HG02852 (cell line): Measurements from ENCODE around the gene UCN3.

Experiments
- ATAC-seq: cut with Tn5 transposase; IDR thresholded peaks from one replicate; pipeline ENCODE4 v1.9.1; 2021; ENCODE audit warnings: mild to moderate bottlenecking, moderate library complexity; ENCODE audit not compliant: unreplicated experiment

The UCN3 gene, protein sequence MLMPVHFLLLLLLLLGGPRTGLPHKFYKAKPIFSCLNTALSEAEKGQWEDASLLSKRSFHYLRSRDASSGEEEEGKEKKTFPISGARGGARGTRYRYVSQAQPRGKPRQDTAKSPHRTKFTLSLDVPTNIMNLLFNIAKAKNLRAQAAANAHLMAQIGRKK

DNA sequence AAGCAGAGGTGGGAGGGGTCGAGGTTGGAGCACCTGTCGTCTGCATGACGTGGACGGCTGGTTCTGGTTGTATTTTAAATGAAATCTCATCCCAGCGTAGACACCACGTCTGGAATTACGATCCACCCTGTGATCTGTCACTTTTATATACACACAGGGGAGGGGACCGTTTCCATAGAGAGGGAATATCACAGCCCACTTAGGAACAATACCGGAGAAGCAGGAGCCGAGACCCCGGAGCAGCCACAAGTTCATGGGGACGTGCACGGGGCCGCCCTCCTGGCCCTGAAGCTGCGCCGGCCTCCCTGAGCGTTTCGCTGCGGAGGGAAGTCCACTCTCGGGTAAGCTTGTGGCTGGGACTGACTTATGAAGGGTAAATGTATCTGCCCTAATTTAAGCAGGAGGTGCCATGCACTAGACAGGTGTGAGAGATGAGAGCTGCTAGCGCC lies at the start of gene UCN3:
UCN3 (plus strand) TSS at position 77 of the 449 bp plus-strand sequence. CDS start 8,755 bp downstream, outside the sequence.
- no peak for ATAC-seq

DNA sequence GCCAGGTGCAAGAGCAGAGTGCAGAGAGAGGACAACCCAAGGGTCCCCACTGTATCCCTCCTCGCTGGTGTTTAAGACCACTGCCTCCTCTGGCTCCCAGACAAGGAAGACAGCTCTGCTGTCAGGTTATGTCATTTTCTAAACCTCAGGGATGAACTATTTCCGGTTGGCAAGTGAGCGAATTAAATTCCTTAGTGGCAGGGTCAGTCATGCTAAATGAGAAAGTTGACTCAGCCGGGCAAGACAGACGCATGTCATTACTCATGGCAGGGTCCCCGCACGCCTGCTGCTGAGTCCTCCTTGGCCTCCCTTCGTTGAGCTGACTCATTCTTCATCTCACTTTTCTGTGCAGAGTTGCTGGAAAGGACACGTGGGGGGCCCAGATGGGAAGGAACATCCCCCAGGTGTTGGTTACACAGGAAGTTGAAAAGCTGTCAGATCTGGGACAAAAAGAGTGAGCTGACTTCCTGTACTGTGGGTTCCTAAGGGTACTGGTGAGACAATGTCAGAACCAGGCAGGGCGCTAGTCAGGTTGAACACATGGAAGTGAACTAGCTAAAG lies 47.1 kb upstream of the UCN3 start:
- no peak for ATAC-seq

DNA sequence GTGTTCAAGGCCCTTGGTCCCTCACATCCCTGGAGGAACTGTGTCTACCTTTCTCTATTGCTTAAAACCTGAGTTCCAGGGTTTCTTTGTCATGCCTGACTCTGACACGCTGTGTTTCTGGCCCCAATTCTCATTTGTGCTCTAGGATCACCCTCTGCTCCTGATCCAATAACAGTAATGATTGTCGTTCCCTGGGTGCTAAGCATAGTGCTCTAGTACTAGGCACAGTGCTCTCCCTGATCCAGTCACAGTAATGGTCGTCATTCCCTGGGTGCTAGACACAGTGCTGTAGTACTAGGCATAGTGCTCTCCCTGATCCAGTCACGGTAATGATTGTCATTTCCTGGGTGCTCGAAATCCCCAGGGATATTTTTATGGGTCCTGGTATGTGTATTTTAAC lies 46.6 kb upstream of the UCN3 start:
- ATAC-seq = no peak

DNA sequence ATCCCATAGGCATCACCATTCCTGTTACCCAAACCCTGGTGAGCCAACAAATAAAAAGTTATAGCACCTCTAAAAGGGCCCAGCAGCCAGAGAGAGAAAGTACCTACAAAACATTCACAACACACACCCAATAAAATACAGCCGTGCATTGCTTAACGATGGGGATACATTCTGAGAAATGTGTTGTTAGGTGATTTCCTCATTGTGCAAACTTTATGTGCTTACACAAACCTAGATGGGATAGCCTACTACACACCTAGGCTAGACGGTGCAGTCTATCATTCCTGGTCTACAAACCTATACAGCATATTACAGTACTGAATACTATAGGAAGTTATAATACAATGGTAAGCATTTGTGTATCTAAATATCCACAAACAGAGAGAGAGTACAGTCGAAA lies 44.9 kb upstream of the UCN3 start:
- no peak for ATAC-seq

DNA sequence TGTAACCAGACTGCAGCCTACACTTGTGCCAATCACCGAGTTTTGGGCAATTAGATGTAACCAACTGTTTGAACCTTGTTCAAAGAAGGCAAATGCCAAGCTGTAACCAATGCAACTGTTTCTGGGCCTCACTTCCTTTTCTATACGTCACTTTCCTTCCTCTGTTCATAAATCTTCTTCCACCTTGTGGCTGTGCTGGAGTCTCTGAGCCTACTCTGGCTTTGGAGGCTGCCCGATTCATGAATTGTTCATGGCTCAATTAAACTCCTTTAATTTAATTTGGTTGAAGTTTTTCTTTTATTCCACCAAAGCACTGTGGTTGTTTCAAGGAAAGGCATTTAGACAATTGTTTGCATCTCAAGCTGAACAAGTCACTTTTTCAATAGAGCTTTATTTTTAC lies 43.5 kb upstream of the UCN3 start:
- no peak for ATAC-seq

DNA sequence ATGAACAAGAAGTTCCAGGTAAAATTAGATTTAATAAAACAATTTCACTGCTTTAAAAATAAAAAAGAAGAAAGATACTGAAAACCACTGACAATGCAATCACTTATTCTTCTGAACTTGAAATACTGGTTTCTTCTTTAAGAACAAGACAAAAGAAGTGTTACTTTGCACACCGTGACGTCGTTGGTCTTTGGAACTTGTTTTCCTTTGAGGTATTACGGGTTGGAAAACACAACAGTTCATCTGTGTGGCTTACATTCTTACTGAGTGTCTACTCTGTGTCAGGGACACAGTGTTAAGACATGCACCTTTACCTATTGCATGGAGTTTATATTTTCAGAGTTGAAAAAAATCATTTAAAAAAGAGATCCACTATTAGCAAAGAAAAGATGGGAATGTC lies 41.3 kb upstream of the UCN3 start:
- no peak for ATAC-seq

DNA sequence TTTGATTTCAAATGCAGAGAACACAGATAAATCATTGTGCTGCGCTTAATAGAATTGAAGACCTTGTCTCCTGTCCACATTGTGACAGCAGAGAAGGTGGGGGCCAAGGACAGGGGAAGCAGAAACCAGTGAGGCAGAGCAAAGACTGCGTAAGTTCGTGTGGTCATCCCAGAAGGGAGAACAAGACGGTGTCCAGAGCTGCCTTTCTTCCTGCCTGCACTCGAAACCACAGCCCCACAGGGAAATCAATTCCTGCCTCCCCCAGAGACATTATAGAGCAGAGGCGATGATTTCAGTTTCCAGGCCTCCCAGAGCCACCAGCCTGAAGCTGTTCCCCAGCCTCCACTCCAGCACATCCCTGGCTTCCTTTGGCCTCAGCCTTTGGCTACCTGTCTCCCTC lies 39.7 kb upstream of the UCN3 start:
- no peak for ATAC-seq

DNA sequence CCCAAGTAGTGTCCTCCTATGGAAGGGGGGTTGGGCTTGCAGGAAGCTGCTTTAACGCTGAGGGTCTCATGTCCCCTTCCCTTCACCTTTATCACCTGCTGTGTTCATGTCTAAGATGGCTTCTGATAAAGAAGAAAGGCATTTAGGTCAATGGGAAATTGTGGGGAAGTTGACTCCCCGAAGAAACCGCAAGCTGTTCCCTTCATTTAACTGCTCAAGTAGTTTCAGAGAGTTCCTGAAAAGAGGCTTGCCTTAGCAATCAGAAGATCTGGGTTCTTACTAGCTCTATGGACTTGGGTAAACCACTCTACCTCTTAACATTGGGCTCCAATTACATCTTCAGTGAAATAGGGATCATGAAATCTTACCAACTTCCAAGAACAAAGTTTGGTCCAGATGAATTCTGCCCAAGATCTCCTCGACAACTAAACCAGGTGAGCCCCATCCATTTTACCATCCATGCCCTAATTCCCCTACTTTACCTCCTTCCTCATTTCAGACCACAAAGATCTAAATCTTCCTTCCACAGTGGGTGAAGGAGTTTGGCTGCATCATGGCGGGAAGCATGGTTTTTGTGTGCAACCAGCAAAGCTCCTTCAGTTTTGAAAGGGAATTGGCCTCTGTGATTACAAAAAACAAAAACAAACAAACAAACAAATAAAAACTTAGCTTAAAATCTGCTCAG lies 30.4 kb upstream of the UCN3 start:
- no peak for ATAC-seq

DNA sequence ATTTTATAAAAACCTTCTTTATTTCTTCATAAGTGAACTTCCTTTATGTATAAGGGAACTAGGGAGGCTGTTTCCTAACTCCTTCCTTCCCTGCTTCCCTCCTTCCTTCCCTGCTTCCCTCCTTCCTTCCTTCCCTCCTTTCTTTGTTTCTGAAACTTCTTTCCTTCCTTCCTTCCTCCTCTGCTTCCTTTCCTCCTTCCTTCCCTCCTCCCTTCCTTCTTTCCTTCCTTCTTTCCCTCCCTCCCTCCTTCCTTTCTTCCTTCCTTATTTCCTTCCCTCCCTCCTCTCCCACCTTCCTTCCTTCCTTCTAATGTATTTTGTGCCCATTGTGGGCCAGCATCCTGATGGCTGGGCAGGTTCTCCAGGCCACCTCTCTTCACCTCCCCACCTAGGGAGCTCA lies 26.8 kb upstream of the UCN3 start:
- ATAC-seq = no peak

DNA sequence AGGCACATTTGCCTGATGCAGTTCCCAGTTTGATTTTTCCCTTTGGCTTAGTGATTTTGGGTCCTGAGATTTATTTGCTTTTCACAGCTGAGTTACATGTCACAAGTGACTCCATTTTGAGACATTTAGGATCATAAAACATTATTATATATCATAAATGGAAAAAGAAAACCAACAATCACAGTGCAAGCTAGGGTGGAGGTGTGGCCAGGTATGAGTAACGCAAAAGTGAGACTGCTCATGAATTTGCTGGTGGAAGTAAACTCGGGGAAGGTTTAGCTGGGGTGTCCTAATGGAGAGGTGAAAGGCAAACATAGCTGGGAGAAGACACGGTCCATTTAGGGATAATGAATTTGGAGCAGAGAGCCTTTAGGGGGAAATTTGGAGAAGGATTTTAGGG lies 21.7 kb upstream of the UCN3 start:
- no peak for ATAC-seq

DNA sequence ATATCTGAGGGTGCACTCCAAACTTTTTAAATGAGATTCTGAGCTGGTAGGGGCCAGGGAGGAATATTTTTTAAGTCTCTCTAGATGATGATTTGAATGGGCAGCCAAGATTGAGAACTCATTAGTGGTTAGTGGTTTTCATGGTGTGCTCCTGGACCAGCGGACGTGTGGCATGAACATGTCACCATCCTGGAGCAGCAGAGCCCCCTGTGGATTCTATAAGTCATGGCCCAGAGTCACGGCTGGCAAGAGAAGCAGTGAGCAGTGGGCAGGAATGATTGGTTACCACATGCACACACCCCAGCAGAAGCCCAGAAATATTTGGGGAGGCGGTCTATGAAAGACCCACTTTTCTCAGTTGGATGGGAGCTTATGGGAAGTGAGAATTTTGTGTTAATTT lies 21.2 kb upstream of the UCN3 start:
- ATAC-seq = no peak

DNA sequence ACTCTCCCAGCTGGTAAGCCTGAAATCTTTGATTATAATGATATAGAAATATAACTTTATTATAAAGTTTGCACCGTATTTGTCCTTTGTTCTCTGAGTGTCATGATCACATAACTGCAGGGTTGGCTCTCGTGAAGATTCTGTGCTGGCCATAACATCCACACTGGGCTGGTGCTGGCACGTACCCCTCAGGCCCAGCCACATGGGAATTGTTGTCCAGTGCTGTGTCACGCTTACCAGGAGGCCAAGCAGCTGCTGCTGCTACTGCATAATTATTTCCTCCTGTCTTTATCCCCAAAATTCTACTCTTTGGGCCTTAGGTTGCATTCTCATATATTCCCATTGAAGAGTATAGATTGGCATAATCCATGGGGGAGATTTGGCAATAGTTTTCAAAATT lies 20.8 kb upstream of the UCN3 start:
- no peak for ATAC-seq

DNA sequence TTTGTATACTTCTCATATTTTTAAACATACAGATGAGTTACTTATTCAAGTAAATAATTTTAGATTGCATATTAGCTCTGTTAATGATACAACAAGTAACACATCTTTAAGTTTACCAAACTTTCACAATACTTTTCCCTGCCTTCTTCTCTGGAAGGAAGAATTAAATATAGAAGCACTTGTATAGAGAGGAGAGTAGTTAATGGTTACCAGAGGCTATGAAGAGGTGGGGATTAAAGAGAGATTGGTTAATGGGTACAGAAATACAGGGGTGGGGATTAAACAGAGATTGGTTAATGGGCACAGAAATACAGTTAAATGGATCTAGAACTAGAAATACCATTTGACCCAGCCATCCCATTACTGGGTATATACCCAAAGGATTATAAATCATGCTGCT lies 20.0 kb upstream of the UCN3 start:
- no peak for ATAC-seq

DNA sequence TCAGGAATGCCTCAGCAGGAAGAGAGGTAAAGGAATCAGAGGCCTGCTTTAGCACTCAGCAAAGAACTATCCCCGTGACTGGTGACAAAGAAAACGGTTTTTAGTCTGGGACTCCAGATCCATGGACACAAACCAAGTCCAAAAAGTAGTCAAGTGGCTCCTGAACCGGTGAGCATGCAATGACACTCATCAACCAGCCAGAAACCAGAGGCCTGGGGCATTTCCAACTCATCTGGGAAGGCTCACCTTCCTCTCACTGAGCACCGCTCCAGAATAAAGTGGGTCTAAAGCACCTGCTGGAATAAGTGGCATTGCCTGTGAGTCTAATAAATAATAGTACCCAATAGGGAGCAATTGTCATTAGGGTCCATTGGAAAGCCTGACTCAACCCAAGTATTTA lies 17.9 kb upstream of the UCN3 start:
- no peak for ATAC-seq

DNA sequence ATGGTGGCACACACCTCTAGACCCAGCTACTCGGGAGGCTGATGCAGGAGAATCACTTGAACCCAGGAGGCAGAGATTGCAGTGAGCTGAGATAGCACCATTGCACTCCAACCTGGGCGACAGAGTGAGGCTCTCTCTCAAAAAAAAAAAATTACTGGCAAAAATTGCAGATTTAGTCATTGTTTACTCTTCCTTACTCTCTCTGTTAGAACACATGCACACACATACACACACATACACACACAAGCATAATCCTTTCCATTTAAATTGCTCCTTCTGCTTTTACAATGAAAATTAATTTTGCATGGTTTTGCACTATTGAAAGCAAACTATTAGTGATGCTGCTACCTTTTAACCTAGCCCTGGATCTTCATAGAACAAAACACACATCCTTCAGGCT lies 15.4 kb upstream of the UCN3 start:
- no peak for ATAC-seq

DNA sequence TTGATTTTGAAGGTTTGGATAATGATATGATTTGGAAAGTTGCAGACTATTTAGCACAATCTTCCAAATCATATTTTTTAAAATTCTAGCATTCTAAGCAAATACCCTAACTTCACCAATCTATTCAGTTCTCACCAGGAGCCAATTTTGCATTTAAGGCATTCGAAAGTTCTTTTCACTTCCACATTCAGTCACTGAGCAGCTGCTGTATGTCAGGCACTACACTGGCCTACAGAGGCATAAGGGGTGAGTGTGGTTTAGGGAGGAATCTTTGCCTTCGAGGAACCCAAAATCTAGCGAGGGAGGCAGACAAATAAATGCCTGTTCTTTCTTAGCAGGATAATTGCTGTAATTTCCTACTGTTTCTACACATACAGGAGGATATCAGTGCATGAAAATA lies 10.7 kb upstream of the UCN3 start:
- ATAC-seq = no peak

DNA sequence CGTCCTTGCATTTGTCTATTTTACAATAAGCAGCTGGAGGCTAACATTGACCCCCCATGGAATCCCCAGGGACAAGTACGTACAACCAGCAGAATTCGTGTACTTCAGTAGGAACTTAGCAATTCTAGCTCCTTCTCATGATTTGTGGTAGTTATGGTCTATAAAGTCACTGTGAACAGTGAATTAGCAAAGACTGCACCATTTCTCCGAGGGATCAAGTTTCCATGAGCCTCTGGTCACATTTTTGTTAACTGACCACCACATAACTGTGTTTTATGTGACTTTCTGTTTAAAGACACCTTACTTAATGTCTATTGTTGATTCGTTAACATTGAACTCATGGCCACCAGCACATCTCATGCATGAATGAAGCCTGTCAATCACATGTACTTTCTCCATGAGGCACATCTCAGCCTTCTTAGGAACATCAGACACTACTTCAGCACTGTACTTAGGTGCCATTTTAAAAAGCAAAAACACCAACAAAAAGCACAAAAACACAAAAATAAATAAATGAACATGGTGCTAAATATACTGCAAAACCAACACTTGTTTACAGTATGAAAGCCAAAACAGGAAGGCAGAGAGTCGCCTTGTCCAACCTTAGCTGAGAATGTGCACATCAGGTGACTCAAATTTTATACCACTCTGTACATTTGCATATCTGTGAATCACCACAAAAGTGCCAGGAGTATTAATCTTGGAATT lies 9.0 kb upstream of the UCN3 start:
- ATAC-seq = no peak

DNA sequence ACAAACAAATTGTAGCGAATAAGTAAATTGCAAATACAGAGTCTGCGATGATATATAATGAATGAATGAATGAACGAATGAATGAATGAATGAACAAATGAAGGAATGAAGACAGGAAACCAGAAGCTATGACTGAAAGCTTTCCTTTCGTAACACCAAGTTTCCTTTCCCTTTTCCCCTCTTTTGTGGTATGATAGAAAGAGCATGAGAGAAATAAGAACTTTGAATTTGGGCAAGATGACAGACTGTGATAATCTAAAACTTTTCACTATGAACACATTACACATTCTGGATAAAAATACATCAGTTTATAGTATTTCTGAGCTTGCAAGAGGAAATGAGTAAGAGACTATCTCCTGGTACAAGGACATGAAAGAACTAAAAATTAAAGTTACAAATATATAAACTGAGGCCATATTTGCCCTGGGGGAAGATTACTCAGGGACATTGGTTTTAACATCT lies 8.4 kb upstream of the UCN3 start:
- no peak for ATAC-seq

DNA sequence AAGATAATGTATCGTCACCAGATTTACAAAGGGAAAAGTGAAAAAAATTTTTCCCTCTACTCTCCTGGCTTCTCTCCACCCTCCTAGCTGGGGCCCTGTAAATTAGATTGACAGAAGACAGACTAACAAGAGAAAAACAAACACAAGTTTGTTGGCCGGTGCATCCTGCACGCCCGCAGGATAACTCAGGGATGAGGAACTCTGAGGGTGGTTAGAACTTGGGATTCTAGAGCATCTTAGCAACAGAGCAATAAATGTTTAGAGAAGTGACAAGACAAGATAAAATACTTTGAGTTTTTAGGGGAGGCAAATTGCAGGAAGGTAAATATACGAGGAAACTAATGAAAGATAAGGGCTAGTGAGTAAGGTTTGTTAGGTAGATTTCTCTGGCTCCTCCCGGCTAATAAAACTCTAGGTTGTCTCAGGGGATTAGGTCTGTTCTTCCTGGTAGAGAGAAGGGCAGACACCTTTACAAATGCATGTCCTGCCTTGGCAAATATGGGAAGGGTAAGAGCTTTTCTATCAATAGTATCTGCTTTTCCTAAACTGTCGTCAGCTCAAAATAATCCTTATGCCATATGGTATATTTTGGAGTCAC lies 4.3 kb upstream of the UCN3 start:
- no peak for ATAC-seq

DNA sequence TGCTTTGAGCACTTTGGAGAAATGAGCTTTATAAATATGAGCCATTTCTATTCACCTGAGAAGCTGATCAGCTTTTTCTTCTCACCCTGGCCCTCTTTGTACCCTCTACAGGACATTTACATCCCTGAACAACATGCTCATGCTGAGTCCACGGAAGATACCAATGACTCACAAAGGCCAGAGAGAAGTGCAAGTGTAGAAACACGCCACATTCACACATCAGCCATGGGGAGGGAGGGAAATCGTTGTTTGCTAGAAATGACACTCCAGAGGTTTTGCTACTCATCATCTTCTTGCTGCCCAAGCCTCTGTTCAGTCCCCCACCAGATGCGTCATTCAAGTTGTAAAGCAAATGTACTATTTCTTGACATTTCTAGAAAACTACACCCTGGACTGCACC lies 2.8 kb upstream of the UCN3 start:
- no peak for ATAC-seq

DNA sequence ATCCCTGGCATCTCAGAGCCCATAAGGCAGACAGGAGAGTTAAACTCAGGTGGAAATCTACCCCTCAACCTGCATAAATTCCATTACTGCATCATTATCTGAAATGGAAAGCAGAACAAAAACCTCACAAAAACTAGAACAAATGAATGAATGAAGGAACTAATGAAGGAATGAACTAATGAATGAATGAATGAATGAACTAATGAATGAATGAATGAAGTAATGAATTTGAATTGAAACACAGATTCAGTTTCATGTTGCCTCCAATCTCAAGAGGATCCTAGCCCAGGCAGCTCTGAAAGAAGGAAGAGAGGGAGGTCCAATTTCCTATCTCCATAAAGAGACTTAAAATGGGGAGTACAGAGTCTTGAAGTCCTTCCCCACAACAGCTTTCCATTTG lies 1.9 kb upstream of the UCN3 start:
- ATAC-seq = no peak

DNA sequence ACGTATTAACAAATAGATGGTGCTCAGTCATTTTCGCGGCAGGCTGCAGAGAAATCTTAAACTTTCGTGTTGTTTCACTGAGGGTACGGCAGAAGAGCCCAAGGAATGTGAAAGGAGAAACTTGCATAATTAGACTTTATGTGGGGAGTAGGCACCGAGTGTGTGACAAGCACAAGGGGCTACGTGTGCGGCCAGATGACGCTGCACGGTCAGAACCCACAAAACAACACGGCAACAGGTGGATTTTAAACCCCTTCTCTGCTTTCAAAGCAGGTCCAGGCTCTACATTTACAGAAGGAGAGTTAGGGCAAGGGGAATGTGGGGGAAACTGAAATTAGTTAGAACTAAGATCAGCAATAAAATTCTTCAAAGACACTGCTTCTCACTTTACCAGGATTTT lies 392 bp upstream of the UCN3 start:
- no peak for ATAC-seq
